GM23338 (cell line): ENCODE measurements around the gene PAX5. TPM values are rescaled to one million over a fixed set of nuclear protein-coding genes. Genes with fewer than 3 reads are reported as not detected.
A peak's percentile ranks its signal among the peaks of the same experiment; 100 is the strongest.

ENCODE experiments used
- ATAC-seq: fragments of 200-7000 bp; cut with Tn5 transposase; 3 replicates; pipeline ENCODE4 v1.9.1; 2020
- DNase-seq: peaks from one replicate; pipeline ENCODE4 v3.0.0-alpha.2; 2015; ENCODE audit warnings: low spot score
- H2AFZ ChIP-seq: fragments of 200-600 bp; sonication (generic); 2 replicates; pipeline ENCODE4 v1.8.0; 2016; ENCODE audit warnings: antibody characterized with exemption, mild to moderate bottlenecking, moderate library complexity
- H3F3A ChIP-seq: fragments of 200-600 bp; sonication (generic); replicated peaks from 2 replicates; pipeline ENCODE4 v1.8.0; 2017; ENCODE audit warnings: antibody characterized with exemption, mixed run types, low read depth
- H3K27ac ChIP-seq: fragments of 200-600 bp; sonication (generic); 2 replicates; pipeline ENCODE4 v1.6.1; 2016; ENCODE audit warnings: low read depth
- H3K27me3 ChIP-seq: fragments of 200-600 bp; sonication (generic); 2 replicates; pipeline ENCODE4 v1.8.0; 2016; ENCODE audit warnings: mild to moderate bottlenecking, mixed run types, moderate library complexity; ENCODE audit not compliant: insufficient read depth
- H3K36me3 ChIP-seq: fragments of 200-600 bp; sonication (generic); 2 replicates; pipeline ENCODE4 v1.8.0; 2016; ENCODE audit warnings: mild to moderate bottlenecking; ENCODE audit not compliant: insufficient read depth
- H3K4me1 ChIP-seq: fragments of 200-600 bp; sonication (generic); 2 replicates; pipeline ENCODE4 v1.8.0; 2016; ENCODE audit warnings: mild to moderate bottlenecking, moderate library complexity; ENCODE audit not compliant: insufficient read depth
- H3K4me2 ChIP-seq: fragments of 200-600 bp; sonication (generic); 2 replicates; pipeline ENCODE4 v1.7.1; 2017; ENCODE audit warnings: mixed run types
- H3K4me3 ChIP-seq: fragments of 200-600 bp; sonication (generic); 2 replicates; pipeline ENCODE4 v1.6.1; 2016; ENCODE audit warnings: mixed run types
- H3K79me2 ChIP-seq: fragments of 200-600 bp; sonication (generic); replicated peaks from 2 replicates; pipeline ENCODE4 v1.8.0; 2017; ENCODE audit warnings: mild to moderate bottlenecking; ENCODE audit not compliant: insufficient read depth
- H3K9me2 ChIP-seq: fragments of 200-600 bp; sonication (generic); 2 replicates; pipeline ENCODE4 v1.8.0; 2017; ENCODE audit not compliant: insufficient read depth
- H4K20me1 ChIP-seq: fragments of 200-600 bp; sonication (generic); replicated peaks from 2 replicates; pipeline ENCODE4 v1.8.0; 2017; ENCODE audit warnings: mild to moderate bottlenecking; ENCODE audit not compliant: insufficient read depth
- H3K27ac Mint-ChIP-seq: 2 replicates; pipeline ENCODE4 v1.8.0; 2020; ENCODE audit warnings: inconsistent platforms, mild to moderate bottlenecking, moderate library complexity, mixed read lengths
- H3K27me3 Mint-ChIP-seq: 3 replicates; pipeline ENCODE4 v1.8.0; 2022; ENCODE audit warnings: low read depth, mild to moderate bottlenecking, moderate library complexity, mixed read lengths, inconsistent platforms; ENCODE audit not compliant: insufficient read depth, poor library complexity
- H3K36me3 Mint-ChIP-seq: 3 replicates; pipeline ENCODE4 v1.8.0; 2021; ENCODE audit warnings: low read depth, mild to moderate bottlenecking, inconsistent platforms, moderate library complexity, mixed read lengths
- H3K4me1 Mint-ChIP-seq: 3 replicates; pipeline ENCODE4 v1.8.0; 2020; ENCODE audit warnings: mild to moderate bottlenecking, inconsistent platforms, mixed read lengths
- H3K4me3 Mint-ChIP-seq: 3 replicates; pipeline ENCODE4 v1.8.0; 2021; ENCODE audit warnings: moderate library complexity, mild to moderate bottlenecking, inconsistent platforms, mixed read lengths
- H3K9me3 Mint-ChIP-seq: 3 replicates; pipeline ENCODE4 v1.8.0; 2020; ENCODE audit warnings: moderate library complexity, mild to moderate bottlenecking, inconsistent platforms, mixed read lengths
- CREB1 ChIP-seq: fragments of 250-450 bp; sonication (Bioruptor Pico); IDR thresholded peaks from 2 replicates; pipeline ENCODE4 v1.5.0; 2020; ENCODE audit warnings: low read depth, mild to moderate bottlenecking, moderate library complexity
- CTCF ChIP-seq, 2 experiments: fragments of 200-600 bp in 1 of 2; sonication (generic) in 1 of 2; conservative IDR thresholded peaks; 2 replicates each; pipeline versions ENCODE4 v1.5.1 to v1.6.1; 2016 to 2017; ENCODE audit warnings: antibody characterized with exemption in 2 of 2, low read depth in 2 of 2, mild to moderate bottlenecking in 2 of 2, moderate library complexity in 1 of 2
- ETS1 ChIP-seq: IDR thresholded peaks from 2 replicates; pipeline ENCODE4 v1.6.1; 2016; ENCODE audit warnings: antibody characterized with exemption
- EZH2 ChIP-seq: fragments of 200-600 bp; sonication (generic); IDR thresholded peaks from one replicate; pipeline ENCODE4 v1.8.0; 2017; ENCODE audit warnings: antibody characterized with exemption, mild to moderate bottlenecking, low read depth; ENCODE audit not compliant: unreplicated experiment
- EZH2phosphoT487 ChIP-seq: fragments of 200-600 bp; sonication (generic); IDR thresholded peaks from one replicate; pipeline ENCODE4 v1.8.1; 2018; ENCODE audit warnings: antibody characterized with exemption; ENCODE audit not compliant: unreplicated experiment
- NANOG ChIP-seq: IDR thresholded peaks from 2 replicates; pipeline ENCODE4 v1.6.1; 2016; ENCODE audit warnings: antibody characterized with exemption, borderline replicate concordance
- POLR2AphosphoS5 ChIP-seq: IDR thresholded peaks from 2 replicates; pipeline ENCODE4 v1.6.1; 2016; ENCODE audit warnings: antibody characterized with exemption, low read depth
- REST ChIP-seq: IDR thresholded peaks from one replicate; pipeline ENCODE4 v1.6.1; 2018; ENCODE audit warnings: antibody characterized with exemption; ENCODE audit not compliant: unreplicated experiment
- ZNF331 ChIP-seq: fragments of 250-450 bp; sonication (Bioruptor Pico); IDR thresholded peaks from 2 replicates; pipeline ENCODE4 v1.5.0; 2020; ENCODE audit warnings: low read depth, mild to moderate bottlenecking, moderate library complexity
- polyA plus RNA-seq: library from polyadenylated mRNA; unstranded; fragments of >200 nt; fragmentation: Nextera tagmentation; extraction: Ambion mirVana; gene quantifications from 2 replicates; pipeline ENCODE4 v1.2.1, GENCODE V29; 2016
- total RNA-seq: library from RNA; depleted of rRNA; stranded (reverse); fragments of >200 nt; shearing (Covaris generic); gene quantifications from 2 replicates; pipeline ENCODE4 v1.2.3, GENCODE V29; 2014

PAX5 gene
- total and polyA plus RNA-seq, 2 experiments from 2014 or later: 0.17 to 0.60 TPM

DNA sequence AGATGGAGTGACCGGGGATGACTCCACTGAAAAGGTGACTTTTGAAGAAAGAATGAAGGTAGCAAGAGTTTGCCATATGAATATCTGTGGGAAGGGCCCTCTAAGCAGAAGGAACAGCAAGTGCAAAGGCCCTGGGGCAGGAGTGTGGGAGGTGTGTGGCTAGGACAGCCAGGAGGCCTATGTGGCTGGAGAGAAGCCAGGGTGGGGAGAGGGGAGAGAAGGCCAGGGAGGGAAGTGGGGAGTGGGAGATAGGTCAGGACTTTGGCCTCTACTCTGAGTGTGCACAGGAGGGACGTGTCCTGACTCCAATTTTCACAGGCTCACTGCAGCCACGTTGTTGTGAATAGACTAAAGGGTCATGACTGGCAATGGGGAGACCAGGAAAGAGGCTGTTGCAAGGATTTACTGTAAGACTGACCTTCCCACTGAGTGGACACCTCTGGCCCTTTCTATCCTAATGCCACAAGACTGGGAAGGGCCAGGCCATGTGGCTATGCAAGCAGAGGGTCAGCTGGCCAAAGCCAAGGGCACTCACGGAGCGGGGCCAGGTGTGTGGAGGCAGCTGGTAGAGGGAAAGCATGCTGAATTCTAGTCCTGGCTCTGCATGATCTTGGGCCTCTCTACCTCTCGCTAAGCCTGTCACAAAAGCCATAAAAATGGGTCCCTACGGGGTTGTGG lies 172.4 kb downstream of the PAX5 start (continued):
- TF ChIP-seq EZH2: no peak
- no peak for TF ChIP-seq NANOG
- TF ChIP-seq ETS1: no peak
- no peak for TF ChIP-seq CREB1 (CRISPR knock-in tag)
- TF ChIP-seq POLR2AphosphoS5: no peak
- TF ChIP-seq EZH2phosphoT487: no peak
- no peak for TF ChIP-seq ZNF331 (CRISPR knock-in tag)
- no peak for TF ChIP-seq CTCF (conservative IDR thresholded peaks at IDR 0.05; ENCODE audit: low read depth in 2 of 2)

- Histone ChIP-seq H3K4me2 (no peak overlapping the region), H3K4me3 (no peak overlapping the region), H3K27me3 (no peaks in the 10 kb centered on the region; the same call in 1 of the 2 replicates), H3K36me3 (no peaks in the 10 kb centered on the region), H3K79me2 (no peaks in the 10 kb centered on the region), H3K9me2 (no peaks in the 10 kb centered on the region), H3F3A (no peaks in the 10 kb centered on the region), H2AFZ (peak overlapping the region; percentile 74), H3K4me1 (peaks cover 3% of the 10 kb centered on the region; the same call in 1 of the 2 replicates), H4K20me1 (no peaks in the 10 kb centered on the region), H3K27ac (no peak overlapping the region)
- TF ChIP-seq EZH2: no peak
- TF ChIP-seq REST: no peak
- no peak for DNase-seq
- no peaks in the 10 kb centered on the region; the same call in 2 of the 3 replicates for H3K9me3 Mint-ChIP-seq
- H3K36me3 Mint-ChIP-seq: no peaks in the 10 kb centered on the region
- no peak overlapping the region for H3K4me3 Mint-ChIP-seq
- peak; percentile 6; the same call in 1 of the 3 replicates for ATAC-seq
- peaks cover 18% of the 10 kb centered on the region for H3K4me1 Mint-ChIP-seq
- H3K27me3 Mint-ChIP-seq: peaks cover 16% of the 10 kb centered on the region
- no peak overlapping the region for H3K27ac Mint-ChIP-seq
Observed at GRCh38 chr9:36858805-36859375, 175.2 kb downstream of the PAX5 start.
